Measurements from ENCODE around the gene C4A.
"Not testable (repeated sequence)": the region's sequence is repeated elsewhere in the genome, so short reads cannot be mapped to it uniquely, and the experiment has no call there.

GRCh38 chr6:31976065-31976464 is 5.8 kb upstream of the C4A start:
- TF ChIP-seq CTCF (conservative IDR thresholded peaks at IDR 0.05; ENCODE audit: low read length); EZH2phosphoT487 (IDR thresholded peaks at IDR 0.05; ENCODE audit: borderline replicate concordance, low read depth, low read length): not testable (repeated sequence)
